Measurements from ENCODE around the gene HIP1R.
"Not testable (repeated sequence)": the region's sequence is repeated elsewhere in the genome, so short reads cannot be mapped to it uniquely, and the experiment has no call there.

HIP1R gene

DNA sequence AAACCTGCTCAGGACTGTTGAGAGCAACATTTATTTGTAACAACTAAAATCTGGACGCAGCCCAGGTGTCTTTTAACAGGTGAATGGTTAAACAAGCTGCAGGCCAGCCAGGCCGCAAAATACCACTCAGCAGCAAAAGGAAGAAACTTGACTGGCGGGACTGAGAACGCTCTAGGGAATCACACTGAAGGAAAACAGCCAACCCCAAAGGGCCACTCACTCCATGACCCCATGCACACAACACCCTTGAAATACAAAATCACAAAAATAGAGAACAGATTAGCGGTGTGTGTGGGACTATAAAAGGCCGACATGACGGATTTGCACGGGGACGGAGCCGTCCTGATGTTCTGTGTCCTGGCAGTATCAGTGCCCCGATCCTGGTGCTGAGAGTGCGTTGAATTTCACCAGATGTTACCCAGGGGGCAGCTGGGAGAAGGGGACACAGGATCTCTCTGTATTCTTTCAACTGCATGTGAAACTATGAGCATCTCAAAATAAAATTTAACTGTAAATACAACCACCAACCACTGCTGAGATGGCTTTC, 37.6 kb downstream of the HIP1R start:
- DNase-seq (ENCODE audit: low read depth in 2 of 2), result no peak

- DNase-seq (ENCODE audit: low read depth in 2 of 2), result no peak
Observed at GRCh38 chr12:122873540-122873939, 38.3 kb downstream of the HIP1R start.

DNA sequence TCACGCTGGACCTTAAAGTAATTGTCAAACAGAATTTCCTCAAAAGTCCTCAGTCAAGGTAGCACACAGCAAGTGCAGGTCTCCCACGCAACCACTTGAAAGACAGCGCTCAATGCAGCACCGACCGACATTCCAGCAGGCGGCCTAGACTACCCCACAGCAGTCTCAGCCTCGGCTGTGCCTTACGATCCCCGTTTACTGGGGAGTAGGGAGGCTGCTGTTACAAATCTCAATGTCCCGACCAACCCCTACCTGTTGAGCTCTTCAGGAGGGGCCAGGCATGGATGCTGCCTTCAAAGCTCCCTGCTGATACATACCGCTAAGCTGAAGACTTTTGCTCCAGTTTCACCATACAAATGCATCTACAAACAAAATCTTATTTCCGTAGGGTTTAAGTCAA, 38.8 kb downstream of the HIP1R start:
- peak in 1 of 2 donors; percentile 43 for DNase-seq (ENCODE audit: low read depth in 2 of 2)

GRCh38 chr12:122875590-122876220, 40.4 kb downstream of the HIP1R start:
- DNase-seq (ENCODE audit: low read depth in 2 of 2), result no peak

- not testable (repeated sequence) for DNase-seq (ENCODE audit: low read depth in 2 of 2)
Observed at GRCh38 chr12:122876281-122876680, 41.0 kb downstream of the HIP1R start.

- DNase-seq (ENCODE audit: low read depth in 2 of 2), result no peak
Observed at GRCh38 chr12:122876731-122877130, 41.5 kb downstream of the HIP1R start.

- DNase-seq (ENCODE audit: low read depth in 2 of 2), result no peak
Observed at GRCh38 chr12:122878780-122879612, 43.7 kb downstream of the HIP1R start.

DNA sequence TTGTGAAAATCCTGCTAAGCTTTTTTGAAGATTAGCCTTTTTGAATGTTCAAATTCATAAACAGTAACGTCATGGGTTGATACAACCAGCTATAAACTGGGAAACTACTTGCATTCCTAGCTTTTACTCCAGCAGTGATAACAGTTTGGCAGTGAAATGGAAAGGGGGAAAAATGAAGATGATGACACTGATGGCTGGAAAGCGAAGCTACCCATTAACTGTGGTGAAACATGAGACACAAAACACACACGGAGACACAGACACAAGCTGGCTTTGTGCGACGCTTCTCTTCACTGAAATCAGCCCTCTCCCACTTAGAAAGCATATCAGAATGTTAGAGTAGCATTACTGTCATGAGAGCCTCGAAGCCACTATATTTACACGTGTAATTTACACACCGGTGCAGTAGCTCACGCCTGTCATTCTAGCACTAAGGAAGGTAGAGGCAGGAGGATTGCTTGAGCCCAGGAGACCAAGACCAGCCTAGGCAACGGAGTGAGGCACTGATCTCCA, 45.0 kb downstream of the HIP1R start:
- no peak for DNase-seq (ENCODE audit: low read depth in 2 of 2)

- DNase-seq (ENCODE audit: low read depth in 2 of 2), result no peak
Observed at GRCh38 chr12:122880668-122881067, 45.4 kb downstream of the HIP1R start.

DNA sequence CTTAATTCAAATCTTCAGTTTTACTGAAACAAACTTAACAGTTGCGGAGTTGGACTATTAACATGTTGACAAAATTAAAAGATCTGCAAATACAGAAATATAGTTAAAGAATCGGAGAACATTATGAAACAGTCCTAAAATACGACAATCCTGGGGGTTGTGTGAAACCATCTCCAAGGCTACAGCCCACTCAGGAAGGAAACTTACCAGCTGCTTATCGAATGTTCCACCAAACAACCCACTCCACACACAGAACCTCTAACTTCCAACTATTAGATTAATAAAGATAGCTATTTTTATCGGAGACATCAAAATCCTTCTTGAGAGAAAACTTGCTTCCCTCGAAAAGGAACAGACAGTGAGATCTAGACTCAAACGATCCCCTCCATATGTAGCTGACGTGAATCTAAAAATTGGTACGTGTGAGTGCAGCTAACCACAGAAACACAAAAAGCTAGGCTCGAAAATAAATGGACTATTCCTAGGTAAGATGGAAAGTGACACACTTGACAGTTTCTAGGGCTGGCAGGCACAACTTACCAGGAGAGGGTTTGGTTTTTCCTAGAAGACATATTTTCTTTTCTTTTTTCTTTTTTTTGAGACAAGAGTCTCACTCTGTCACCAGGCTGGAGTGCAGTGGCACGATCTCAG, 47.8 kb downstream of the HIP1R start:
- DNase-seq (ENCODE audit: low read depth in 2 of 2), result no peak

DNA sequence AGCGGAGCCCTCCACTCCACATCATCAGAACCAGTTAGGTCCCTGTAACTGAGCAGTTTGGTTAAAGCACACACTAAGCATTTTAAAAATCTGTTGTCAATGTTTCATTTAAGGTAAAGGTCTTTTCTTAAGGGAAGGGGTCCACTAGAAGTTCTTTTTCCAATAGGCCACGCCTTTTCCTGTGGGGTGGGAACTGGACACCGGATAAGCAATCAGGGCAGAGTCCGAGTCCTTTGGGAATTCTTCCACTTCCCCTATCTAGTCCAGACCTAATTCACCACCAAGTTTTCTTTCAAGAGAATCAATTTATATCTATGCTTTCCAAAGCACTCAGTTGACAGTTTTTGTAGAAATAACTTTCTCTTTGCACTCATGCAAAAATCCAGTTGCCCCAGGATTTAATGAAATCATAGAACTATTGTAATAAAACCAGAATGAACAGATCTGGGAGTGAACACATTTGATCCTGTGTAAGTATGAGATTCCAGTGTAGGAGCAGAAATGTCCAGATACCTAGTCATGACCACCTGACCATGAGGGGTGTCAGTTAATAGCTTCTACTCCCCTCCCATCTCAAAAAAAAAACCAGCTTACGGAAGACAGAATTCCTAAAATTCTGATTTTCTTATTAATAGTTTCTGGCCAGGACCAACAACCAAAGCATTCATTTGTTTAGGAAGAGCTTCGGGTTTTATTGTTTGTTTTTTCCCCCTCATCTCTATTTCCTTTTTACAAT, 49.0 kb downstream of the HIP1R start:
- no peak for DNase-seq (ENCODE audit: low read depth in 2 of 2)

DNA sequence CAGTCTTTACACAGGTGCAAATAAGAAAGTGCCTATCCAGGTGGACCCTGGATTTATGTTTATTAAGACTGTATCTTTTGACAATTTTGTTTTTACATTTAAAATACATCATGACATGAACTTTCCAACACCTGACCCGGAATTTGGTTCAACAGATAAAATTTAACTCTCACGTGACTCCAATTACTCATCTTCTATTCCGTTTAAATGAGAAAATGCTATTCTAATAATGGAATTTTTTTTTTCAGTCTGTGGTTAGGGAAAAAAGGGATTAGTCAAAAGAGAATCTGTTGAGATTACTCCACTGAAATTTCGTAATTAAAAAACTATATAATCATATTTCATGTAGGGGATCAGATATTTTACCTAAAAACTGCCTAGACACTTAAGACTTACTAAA, 49.6 kb downstream of the HIP1R start:
- no peak for DNase-seq (ENCODE audit: low read depth in 2 of 2)

GRCh38 chr12:122886161-122886560, 50.9 kb downstream of the HIP1R start:
- DNase-seq (ENCODE audit: low read depth in 2 of 2), result no peak

GRCh38 chr12:122886851-122887818, 51.9 kb downstream of the HIP1R start:
- peak; percentile 36 to 46 for DNase-seq (ENCODE audit: low read depth in 2 of 2)

DNA sequence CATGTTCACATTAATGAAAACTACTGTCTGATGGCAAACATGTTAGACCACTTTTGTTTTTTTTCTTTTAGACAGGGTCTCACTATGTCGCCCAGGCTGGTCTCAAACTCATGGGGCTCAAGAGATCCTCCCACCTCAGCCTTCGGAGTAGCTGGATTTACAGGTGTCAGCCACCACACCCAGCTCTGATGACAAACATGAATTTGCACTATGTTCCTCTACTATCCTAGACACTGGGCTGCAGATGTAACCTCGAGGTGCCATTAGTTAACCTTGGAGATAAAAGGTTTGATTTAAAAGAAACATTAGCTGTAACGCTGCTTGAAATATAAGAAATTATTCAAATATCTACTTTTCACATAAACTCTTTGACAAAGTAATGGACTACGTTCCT, 52.6 kb downstream of the HIP1R start:
- no peak for DNase-seq (ENCODE audit: low read depth in 2 of 2)

DNA sequence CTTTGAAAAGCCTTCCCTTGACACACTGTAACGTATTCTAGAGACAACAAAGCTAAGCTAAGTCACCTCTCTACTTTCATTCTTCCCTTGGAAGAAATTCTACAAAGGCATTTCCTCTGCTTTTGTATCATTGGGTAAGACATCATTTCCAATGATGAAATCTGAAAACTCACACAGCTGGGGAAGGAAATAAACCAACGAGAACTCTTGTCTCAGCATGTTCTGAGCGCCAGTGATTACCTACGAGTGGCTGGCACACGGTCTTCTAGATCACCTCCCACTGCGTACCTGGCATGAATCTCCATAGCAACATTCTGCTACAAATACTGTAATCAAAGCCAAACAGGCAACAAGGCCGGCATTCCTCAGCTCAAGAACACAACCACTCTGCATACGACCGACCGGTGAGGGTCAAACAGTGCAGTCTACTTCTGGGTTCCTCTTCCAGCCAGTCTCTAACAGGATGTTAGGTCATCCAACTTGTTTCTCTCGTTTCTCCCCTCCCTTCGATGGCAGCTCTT, 53.0 kb downstream of the HIP1R start:
- no peak for DNase-seq (ENCODE audit: low read depth in 2 of 2)

GRCh38 chr12:122889761-122890520, 54.7 kb downstream of the HIP1R start:
- DNase-seq (ENCODE audit: low read depth in 2 of 2), result no peak

DNA sequence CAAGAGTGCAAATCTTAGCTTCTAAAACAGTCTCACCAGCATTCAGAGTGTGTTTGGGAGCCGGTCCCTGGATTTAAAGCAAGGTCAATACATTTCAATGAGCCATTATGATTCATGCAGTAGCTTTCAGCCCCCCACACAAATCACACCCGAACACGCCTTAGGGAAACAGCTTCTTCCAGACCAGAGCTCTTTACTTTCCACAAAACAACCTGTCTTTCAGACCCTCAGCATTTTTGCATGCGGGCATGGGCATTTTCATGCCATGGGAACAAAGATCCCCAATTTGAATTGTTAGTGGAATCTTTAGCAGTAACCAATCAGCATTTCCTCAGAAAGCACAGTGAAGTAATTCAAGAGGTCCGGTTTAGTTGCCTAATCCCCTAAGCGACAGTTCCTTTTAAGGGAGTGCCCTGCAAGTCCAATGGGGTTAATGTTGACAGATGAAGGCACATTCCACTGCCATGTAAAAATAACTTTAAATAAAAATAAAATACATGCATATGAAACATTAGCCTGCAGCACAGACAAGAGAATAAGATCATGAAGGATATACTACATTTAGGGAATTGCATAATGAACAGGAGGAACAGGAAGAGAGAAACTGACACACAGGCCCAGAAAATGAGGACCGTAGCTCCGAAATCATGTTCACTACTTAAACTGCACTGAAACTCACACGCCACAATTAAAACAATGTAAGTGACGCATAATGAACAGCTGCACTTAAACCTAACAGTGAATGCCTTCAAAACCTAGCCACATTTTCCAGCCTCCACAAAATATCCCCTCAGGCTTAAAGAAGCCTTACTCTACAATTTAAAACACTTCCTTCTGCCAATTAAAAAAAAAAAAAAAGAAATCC, 56.6 kb downstream of the HIP1R start:
- no peak for DNase-seq (ENCODE audit: low read depth in 2 of 2)

All from stimulated activated CD8-positive, alpha-beta memory T cell treated with anti-CD3 and anti-CD28 coated beads, Interleukin-7, amount 100 ng/mL, for 4 hours (primary cell).